Astrocyte of the cerebellum (primary cell): ENCODE data around the gene RHOT1.
"Not testable (repeated sequence)": the region's sequence is repeated elsewhere in the genome, so short reads cannot be mapped to it uniquely, and the experiment has no call there.

ENCODE experiments used
- DNase-seq: peaks from one replicate; pipeline ENCODE4 v3.0.0-alpha.2; 2011; ENCODE audit warnings: low read depth
- H3K4me3 ChIP-seq: 2 replicates; pipeline ENCODE4 v1.5.1; 2011; ENCODE audit warnings: mild to moderate bottlenecking, low read depth, low read length, moderate library complexity
- in situ Hi-C: cut with HindIII; loops from 2 replicates; pipeline ENCODE4 v1.10.0; 2017; ENCODE audit warnings: low sequenced_read_pairs
- TF ChIP-seq, protein P1 (sequence below): IDR thresholded peaks from 2 replicates; pipeline ENCODE4 v1.5.1; 2012; ENCODE audit warnings: low read length, low read depth, moderate library complexity, mild to moderate bottlenecking; ENCODE audit errors: missing control alignments

Gene RHOT1

DNA sequence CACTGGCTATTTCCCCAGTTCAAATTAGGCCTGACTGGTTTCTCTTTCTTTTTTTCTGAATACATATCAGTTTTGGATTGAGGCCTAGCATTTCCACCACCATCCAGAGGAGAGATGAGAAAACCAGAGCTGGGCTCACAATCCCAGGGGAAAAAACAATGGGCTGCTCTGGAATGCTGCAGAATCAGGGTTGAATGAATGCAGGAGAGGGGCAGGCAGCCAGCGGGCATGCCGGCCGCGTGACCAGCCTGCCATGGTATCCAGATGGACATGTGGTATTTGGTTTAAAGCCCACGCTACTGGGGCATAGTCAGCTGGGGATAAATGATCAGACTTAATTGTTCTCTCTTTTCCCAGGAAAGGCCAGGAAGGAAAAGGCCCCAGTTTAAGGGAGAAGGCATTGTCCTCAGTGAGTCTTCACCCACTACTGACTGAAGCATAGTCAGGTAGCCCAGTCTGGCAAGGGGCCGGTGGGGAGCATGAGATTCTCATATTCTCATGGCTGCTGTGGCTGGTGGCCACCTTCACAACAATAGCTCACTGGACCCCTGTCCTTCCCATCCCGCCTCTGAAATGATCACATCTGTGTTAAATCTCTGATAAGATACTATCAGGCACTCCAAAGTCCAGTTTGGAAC is 38.7 kb upstream of the RHOT1 start:
- peak; percentile 33 for DNase-seq
- TF ChIP-seq, protein P1, sequence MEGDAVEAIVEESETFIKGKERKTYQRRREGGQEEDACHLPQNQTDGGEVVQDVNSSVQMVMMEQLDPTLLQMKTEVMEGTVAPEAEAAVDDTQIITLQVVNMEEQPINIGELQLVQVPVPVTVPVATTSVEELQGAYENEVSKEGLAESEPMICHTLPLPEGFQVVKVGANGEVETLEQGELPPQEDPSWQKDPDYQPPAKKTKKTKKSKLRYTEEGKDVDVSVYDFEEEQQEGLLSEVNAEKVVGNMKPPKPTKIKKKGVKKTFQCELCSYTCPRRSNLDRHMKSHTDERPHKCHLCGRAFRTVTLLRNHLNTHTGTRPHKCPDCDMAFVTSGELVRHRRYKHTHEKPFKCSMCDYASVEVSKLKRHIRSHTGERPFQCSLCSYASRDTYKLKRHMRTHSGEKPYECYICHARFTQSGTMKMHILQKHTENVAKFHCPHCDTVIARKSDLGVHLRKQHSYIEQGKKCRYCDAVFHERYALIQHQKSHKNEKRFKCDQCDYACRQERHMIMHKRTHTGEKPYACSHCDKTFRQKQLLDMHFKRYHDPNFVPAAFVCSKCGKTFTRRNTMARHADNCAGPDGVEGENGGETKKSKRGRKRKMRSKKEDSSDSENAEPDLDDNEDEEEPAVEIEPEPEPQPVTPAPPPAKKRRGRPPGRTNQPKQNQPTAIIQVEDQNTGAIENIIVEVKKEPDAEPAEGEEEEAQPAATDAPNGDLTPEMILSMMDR: no peak
- in situ Hi-C loops: no loop called here
- H3K4me3 ChIP-seq: no peak overlapping the region

DNA sequence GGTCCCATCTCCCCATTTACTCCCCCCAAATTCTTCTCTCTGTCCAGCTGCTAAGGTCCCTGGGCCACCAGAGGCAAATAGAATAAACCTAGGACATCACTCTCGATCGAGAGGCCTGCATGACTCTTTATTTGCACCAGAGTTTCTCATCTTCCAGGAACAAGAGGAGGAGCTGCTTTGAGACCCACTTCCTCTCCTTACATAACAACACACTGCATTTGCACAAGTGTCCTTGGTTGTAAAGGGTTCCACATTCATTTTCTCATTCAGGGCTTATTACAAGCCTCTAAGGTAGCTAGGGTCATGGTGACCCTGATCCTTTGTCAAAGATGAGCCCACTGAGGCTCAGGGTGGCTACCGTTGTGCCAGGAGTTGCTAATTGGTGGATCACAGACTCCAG is 38.1 kb upstream of the RHOT1 start:
- TF ChIP-seq, protein P1: no peak
- DNase-seq: no peak
- no peak overlapping the region for H3K4me3 ChIP-seq
- in situ Hi-C loops: no loop called here

DNA sequence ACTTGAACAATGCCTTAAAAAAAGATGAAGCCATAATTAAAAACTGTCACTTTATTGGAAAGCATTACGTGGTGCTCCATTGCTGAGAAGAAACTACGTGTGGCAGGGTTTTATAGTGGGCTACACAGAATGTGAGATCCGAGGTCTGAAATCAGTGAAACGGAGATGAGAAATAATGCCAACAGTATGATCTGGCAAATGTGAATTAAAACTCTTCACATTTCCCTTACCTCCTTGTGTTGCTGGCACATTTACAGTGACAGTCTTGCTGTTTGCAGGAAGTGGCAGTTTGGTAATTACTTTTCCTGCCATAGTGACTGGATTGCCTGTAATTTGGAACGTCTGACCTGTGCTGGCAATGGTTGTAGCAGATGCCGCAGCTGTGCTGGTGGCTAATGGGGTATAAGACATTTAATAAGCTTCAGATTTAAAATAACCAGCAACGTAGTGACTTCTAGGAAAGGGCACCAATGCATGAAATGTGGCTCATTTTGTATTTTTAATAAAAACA is 35.8 kb upstream of the RHOT1 start:
- in situ Hi-C loops, DNase-seq, H3K4me3 ChIP-seq: not testable (repeated sequence)

DNA sequence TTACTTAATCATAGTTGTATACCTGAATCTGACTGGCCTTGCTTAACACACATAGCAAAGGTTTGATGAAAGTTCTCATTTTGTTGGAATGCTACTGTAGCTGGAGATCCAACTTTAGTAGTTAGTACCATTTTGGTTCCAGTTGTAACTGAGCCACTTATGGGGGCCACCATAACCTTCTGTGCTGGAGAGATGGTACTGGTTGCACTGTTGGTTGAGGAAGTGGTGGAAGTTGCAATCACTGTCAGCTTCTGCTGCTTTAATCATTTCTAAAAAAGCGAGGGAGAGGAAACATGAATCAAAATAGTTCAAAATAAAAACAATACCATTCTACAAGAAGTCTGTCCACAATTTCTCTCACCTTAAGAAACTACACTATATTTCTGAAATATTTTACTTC is 35.1 kb upstream of the RHOT1 start:
- DNase-seq, H3K4me3 ChIP-seq, in situ Hi-C loops: not testable (repeated sequence)

DNA sequence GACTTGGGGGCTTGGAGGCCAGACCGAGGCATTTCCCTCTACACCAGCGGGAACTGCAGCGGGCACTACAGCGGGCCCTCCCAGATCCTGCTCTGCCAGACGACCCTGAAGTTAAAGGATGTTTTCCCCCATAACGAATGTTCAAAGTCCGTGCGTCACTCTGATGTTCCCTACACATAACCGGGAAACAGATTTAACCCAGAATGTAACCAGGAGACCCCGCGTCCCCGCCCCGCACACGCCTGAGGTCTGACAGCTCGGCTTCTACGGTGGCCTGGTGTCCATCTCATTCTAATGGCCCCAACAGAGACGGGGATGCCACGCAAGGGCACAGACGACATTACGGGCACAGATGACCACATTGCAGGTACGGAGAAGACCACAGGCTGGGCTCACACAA is 31.7 kb upstream of the RHOT1 start:
- no peak overlapping the region for H3K4me3 ChIP-seq
- no peak for DNase-seq
- TF ChIP-seq, protein P1: no peak
- in situ Hi-C loops: no loop called here

DNA sequence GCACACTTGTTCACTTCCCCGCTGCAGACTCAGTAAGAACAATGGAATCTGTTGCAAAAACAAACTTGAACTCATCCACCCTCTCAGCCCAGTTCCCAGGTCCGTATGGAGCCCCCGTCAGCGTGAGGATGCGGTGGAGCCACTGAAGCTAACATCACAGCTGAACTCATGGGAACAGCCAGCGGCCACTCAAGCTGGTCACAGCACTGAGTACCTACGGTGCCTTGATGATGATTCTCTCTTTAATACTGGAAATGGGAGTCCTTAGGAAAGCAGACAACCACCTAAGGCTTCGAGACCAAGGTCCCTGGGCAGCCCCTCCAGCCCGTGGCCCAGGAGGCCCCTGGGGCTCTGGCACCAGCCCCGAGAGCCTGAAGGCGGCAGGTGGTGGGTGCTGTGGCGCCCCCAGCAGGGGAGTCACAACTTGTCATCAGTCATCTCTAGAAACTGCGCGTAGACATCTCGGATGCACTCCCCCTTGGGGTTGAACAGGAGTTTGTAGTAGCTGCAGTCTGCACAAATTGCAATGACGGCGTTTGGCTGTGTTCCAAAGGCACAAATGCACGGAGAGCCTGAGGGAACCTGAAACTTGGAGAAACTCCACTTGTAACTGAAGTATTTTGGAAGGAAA is 31.0 kb upstream of the RHOT1 start:
- in situ Hi-C loops: no loop called here
- TF ChIP-seq, protein P1: peak; percentile 47
- H3K4me3 ChIP-seq: no peak overlapping the region
- peak; percentile 49 for DNase-seq

DNA sequence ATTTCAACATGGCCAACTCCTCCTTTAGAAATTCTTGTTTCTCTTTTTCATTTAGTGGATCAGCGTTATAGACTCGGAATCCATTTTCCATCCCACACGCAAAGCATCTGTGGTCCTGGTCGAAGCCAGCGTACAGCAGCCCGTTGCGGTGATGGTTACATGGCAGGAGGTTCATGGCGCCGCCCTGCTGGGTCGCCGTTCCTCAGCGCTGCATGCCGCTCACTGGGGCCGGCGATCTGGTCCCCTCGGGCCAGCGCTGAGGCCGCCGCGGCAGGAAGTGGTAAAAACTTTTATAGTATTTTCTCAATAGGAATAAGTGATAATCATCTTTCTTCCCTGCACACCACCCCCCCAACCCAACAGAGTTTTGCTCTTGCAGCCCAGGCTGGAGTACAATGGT is 29.9 kb upstream of the RHOT1 start:
- in situ Hi-C loops: no loop called here
- no peak for DNase-seq
- TF ChIP-seq, protein P1: no peak

More for the DNA sequence above, 29.9 kb upstream of the RHOT1 start:
- no peak overlapping the region for H3K4me3 ChIP-seq
